ENCODE data around the gene SH3GL1.

GRCh38 chr19:4399812-4400134 is 574 bp downstream of the SH3GL1 start:
- TF ChIP-seq CTCF (IDR thresholded peaks at IDR 0.05) (no peak), POLR2A (IDR thresholded peaks at IDR 0.05) (no peak)
